HPDE6-E6E7 (cell line): Measurements from ENCODE around the gene PTTG1IP.
"Not testable (repeated sequence)": the region's sequence is repeated elsewhere in the genome, so short reads cannot be mapped to it uniquely, and the experiment has no call there.

Experiments used
- DNase-seq: peaks from one replicate; pipeline ENCODE4 v3.0.0; 2011; ENCODE audit warnings: missing footprints; ENCODE audit errors: extremely low spot score

PTTG1IP gene

DNA sequence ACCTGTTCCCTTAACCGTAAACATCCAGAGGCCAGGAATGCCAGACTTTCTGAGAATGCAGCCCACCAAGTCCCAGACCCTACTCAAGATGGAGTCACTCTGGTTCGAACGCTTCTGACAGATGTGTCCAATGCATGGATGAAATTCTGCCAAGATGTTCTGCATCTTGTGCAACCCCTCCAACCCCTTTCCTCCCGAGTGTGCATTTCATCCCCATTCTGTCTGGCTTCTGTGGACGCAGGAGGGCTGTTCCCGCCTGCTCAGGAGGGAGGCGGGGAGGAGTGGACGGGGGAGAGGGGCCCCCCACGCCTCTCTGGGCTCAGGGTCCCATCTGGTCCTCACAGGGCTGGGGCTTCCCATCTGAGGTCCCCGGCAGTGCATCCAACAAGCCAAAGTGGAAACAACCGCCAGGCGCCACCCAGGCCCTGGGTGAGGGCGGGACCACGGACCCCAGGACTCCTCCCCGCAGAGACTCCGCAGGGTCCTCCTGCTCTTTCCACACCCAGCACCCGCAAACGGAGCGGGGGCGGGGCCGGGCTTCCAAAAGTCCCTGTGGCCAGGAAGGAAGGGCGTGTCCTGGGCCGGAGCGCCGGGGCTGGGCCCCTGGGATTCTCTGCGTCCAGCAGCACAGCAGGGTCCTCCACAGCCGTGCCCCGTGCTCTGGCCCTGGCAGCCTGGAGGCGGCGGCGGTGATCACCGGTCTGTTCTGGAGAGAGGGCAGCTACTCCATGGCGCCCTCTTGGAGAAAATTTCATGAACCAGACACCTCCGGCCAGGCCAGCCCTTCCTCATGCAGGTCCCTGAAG lies 27.9 kb downstream of the PTTG1IP start:
- DNase-seq = peak; percentile 54

DNA sequence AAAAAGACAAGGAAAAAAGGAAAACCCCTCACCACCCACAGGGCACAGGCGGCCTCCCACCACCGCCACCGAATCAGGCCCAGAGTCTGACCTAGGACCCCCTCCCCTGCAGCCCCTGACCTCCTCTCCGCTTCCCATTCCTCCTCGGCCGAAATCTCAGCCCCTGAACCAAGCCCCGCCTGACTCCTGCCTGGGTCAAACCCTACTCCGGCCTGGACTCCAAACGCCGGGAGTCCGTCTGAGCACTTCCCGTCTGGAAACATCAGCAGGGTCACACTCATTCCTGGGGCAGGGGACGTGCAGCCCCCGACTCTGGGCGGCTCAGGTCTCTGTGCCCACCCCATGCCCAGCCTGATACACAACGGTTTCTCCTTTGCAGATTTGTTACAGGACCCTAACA lies 29.2 kb downstream of the PTTG1IP start:
- DNase-seq = no peak

DNA sequence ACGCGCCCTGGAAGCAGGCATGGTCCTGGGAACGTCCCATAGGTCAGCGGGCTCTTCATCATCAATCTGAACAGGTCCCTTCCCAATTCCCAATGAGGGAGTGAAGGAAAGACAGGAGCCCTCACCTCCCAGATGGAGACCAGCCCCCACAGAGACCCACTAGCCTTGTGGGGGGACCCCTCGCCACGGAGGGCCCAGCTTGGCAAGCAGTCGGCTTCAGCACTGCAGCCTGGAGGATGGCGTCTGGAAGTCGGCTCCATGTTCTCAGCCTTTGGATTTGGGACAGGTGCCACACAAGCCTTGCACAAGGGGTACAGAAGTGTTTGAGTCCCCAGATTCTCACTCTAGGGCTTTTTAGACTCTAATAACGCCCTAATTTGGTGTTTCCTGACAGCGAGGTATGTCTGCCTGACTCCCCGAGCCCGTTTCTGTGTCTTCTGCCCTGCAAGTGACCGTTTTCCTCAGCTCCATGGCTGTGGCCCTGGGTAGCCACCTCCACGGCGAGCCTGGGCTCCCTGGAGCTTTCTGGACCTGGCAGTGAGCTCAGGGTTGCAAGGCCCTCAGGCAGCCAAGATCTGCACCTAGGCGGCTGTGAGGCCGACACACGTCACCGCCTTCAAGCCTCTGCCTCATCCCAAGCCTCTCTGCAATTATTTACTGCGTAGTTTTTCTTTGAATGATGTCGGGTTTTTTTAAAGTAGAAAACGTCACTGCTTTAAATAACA lies 30.6 kb downstream of the PTTG1IP start:
- DNase-seq = no peak

DNA sequence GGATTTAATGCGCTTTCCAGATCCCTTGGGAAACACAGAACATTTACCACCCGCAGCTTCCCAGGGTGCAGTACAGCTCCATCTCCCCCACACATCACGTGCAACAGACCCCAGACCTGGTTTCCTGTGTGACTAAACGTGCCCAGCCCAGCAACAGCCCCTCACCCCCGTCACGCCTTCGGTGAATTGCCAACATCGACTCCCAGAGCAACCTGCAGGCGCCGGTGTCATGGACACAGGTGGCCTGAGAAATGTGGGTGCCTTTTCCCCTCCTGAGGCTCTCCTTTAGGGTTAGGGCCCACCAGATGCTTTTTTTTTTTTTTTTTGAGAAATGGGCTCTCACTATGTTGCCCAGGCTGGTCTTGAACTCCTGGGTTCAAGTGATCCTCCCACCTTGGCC lies 31.4 kb downstream of the PTTG1IP start:
- no peak for DNase-seq

DNA sequence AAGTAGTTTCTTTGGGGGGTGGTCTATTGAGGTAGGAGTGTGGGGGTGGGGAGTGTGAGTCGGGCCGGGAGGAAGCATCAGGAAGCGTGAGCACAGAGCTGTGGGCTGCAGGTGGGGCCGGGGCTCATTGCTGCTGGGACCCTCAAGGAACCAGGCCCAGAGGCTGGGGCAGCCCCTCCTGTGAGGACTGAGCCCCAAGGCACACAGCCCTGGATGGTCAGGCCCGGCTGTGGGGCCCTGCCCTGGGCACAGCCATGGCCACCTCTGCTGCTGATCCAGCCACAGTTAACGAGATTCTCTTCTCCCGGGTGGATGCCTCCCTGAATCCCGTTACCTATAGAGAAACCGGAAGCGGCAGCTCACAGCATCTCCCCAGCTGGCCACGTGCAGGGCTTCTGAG lies 32.7 kb downstream of the PTTG1IP start:
- DNase-seq = no peak

DNA sequence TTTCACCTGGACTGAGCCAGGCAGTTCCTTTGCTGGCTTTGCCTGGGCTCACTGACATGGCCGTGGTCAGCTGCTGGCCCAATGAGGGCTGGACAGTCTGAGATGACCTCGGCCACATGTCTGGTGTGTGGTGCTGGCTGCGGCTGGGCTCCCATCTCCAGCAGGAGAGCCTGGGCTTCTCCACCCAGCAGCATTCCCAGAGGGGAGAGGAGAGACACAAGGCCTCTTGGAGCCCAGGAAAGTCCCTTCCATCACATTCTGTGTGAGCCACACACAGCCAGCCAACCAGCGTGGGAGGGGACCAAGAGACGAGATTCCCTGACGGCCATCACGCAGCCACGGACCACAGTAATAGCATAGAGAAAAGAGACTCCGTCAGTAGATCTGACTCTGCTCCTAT lies 34.5 kb downstream of the PTTG1IP start:
- no peak for DNase-seq

DNA sequence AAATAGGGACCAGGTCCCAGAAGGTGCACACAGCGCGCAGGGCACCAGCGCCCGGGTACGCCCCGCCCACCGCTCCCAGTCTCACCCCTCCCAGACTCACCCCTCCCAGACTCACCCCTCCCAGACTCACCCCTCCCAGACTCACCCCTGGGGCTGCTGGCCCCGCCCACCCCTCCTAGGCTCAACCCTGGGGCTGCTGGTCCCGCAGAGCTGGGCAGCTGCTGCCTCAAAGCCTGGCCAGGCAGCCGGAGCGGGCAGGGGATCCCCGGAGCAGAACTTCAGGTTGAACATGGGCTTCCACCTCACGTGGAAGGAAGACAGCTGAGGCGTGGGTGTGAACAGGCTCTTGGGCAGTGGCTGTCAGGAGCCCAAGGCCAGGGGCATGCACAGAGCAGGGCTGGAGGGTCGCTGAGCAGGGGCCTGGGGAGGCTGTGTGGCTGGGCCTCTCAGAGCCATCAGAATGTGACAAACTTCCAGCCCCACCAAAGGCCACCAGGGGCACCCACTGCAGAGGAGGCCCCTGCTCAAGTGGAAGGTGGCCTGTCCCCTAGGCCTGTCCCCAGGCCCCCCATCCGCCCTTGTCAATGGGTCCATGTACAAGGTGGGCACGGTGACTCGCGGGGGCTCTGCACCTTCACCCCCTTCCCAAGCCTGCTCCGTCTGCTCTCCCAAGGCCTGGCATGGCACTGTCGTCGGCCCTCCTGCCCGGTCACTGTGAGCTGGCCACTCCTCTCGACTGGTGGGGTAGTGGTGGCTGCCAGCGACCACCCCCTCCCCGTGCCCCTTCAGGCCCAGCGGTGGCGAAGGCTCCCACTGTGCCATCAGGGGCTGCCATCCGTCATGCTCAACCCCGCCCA lies 35.2 kb downstream of the PTTG1IP start:
- no peak for DNase-seq

DNA sequence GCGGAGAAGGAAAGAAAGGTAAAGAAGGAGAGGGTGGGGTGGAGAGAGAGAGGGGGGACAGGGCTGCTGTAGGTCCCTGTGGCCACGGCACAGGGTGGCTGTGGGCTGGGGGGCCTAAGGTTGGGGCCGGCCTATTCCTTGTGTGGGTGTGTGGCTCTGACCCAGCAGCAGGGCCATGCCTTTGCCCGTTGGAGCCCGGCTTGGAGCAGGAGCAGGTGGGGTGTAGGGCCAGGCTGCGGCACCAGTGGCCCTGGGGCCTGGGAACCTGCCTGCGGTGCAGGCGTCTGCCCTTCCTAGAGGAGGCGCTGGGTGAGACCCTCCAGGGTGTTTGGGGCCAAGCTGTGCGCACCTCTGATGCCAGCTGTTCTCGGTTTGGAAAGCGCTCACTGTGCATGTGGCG lies 36.0 kb downstream of the PTTG1IP start:
- no peak for DNase-seq

DNA sequence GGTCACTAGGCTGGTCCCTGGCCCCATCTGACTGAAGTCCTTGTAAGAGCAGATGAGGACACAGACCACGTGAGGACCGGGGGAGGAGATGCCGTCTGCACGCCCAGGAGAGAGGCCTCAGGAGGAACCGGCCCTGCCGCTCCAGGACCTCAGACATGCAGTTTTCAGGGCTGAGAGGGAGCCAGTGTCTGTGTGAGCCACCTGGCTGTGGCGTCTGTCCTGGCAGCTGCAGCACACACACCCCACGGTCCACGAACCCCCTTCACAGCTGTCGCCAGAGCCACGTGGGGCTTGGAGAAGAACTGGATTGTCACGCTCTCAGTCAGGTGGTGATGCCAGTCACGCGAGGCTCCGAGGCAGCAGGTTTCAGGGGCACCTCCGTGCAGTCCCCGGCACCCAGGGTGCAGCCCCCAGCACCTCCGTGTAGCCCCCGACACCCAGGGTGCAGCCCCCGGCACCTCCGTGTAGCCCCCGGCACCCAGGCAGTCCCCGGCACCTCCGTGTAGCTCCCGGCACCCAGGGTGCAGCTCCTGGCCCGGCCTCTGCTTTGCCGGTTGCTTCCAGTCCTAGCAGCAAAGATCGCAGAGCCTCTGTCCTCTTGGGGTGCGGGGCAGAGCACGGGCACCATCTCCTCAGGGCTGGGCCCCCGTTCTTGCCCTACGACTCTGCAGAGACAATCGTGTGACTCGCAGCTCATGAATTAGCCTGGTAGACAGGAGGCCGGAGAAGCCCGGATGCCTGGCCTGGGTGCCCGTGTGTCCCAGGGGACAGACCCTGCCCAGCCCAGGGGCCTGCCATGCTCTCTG lies 36.6 kb downstream of the PTTG1IP start:
- DNase-seq = no peak

DNA sequence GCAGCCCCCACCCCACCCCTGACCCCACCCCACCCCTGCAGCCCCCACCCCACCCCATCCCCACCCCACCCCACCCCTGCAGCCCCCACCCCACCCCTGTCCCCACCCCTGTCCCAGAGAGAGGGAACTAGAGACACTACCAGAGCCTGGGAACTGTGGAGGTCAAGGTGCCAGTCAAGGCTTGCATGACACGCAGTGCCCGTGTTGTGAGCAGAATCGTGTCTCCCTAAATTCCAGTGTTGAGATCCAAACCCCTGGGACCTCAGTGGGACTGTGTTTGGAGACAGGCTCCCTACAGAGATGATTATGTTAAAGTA lies 37.2 kb downstream of the PTTG1IP start:
- DNase-seq = no peak

DNA sequence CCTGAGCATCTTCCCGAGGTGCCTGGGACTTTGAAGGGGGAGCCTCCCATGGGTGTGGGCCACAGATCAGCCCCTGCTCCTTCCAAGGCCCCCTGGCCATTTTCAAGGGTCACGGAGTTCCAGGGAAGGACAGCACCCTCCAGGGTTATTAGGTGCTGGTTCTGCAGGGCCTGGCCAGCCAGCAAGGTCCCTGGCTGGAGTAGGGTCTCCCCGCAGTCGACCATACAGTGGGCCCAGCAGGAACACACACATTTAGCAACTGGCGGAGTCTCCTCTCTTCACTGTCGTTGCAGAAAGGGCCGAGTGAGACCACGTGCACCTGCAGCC lies 37.9 kb downstream of the PTTG1IP start:
- DNase-seq = no peak

DNA sequence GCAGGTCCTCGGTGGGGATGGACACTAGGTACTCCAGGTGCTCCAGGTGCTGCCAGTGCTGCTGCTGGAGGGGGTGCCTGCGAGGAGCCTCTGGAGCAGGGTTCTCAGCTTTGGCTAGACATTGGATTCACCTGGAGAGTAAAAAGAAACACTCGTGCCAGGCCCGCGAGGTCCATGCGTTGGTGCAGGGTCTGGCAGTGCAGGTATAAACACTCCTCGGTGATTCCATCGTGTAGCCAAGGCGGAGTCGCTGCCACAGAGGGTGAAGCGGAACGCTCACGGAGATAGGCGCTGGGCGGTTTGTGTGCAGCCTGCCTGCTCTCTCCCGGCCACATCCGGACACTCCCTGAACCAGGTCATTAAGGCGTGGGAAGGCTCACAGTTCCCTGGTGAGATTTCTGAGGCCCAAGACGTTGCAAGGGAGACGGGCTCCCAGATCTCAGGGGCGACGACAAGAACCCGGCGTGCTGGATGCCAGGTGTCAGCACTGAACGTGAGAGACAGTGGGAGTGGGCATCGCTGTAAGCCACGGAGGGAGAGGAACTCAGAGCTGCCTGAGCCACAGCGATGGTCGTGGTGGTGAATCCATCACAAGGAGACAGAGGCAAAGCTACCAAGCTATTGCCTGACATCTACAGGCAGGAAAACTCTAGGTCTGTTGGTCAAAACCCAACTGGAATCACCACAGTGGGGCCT lies 38.4 kb downstream of the PTTG1IP start:
- DNase-seq = no peak

DNA sequence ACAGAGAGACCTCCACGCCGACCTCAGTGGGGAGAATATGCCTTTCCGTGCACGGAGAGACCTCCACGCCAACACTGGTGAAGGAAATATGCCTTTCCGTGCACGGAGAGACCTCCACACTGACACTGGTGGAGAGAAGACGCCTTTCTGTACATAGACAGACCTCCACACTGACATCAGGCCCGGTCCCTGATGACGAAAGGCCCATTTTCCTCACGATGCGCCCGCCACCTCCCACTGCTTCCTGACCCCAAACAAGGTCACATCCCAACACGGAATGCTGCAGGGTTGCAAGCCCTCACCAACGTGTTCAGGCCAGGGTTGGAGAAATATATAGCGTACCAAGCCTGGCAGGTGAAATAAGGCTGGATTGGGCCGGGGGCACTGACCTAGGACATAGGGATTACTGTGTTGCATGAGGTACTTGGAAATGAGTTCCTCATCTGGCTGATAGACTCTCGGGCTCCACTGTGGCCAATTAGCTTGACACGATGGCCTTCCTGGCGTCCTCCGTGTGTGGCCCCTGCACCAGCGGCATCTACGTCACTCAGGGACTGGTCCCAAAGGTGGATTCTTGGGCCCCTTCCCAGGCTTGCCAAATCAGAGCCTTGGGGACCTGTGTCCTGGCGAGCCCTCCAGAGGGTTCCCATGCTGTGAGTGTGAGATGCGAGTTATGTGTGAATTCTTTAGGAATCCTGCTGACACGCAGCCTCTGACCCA lies 39.1 kb downstream of the PTTG1IP start:
- DNase-seq = no peak

DNA sequence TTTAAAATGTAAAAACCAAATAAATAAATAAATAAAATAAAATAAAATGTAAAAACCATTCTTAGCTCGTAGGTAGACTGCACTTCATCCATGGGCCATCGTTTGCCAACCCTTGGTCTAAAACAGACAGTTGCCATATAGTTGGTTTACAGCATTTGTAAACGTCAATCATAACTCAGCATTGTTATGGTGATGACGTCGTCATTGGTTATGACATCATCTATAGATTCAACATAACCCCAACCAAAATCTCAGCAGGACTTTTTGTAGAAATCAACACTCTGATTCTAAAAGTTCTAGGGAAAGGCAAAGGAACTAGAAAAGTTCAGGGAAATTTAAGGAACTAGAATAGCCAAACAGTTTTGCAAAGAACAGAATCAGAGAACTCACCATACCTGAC lies 39.8 kb downstream of the PTTG1IP start:
- DNase-seq = no peak

DNA sequence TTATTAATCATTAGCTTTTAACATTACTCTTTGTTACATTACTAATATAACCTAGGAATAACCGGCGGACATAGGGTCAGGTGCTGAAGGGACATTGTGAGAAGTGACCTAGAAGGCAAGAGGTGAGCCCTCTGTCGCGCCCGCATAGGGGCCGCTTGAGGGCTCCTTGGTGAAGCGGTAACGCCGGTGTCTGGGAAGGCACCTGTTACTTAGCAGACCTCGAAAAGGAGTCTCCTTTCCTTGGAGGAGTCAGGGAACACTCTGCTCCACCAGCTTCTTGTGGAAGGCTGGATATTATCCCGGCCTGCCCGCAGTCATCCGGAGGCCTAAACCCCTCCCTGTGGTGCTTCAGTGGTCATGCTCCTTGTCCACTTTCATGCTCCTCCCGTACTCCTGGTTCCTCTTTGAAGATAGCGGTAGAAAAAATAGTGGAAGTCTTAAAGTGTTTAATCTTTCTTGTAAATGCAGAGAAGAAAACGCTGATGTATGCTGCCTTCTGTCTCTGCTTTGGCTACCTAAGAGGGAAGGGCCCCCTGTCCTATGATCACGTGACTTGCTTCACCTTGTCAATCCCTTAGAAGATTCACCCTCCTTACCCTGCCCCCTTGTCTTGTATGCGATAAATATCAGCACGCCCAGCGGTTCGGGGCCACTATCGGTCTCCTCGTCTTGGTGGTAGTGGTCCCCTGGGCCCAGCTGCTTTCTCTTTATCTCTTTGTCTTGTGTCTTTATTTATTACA lies 40.8 kb downstream of the PTTG1IP start:
- DNase-seq = not testable (repeated sequence)

DNA sequence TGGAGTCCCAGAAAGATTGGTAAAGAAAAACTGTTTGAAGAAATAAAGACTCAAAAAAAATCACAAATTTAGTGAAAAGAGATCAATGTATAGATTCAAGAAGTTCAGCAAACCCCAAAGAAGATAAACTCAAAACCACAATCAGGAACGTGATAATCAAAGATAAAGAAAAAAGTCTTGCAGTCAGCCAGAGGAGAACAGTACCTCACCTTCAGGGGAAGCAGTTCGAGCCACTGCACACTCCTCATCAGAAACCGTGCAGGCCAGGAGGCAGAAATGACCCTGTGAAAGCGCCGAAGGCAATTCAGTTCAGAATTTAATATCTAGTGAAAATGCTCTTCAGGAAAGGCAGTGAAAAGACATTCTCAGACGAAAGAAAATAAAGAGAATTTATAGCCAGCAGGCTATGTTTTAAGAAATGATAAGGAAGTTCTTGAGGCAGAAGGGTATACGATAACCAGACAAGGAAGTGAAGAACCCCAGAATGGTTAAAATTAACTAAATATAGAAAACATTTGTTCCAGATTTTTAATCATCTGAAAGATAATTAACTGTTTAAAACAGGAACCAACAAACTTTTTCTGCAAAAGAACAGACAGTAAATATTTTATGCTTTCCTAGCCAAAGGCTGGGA lies 42.1 kb downstream of the PTTG1IP start:
- DNase-seq = no peak

DNA sequence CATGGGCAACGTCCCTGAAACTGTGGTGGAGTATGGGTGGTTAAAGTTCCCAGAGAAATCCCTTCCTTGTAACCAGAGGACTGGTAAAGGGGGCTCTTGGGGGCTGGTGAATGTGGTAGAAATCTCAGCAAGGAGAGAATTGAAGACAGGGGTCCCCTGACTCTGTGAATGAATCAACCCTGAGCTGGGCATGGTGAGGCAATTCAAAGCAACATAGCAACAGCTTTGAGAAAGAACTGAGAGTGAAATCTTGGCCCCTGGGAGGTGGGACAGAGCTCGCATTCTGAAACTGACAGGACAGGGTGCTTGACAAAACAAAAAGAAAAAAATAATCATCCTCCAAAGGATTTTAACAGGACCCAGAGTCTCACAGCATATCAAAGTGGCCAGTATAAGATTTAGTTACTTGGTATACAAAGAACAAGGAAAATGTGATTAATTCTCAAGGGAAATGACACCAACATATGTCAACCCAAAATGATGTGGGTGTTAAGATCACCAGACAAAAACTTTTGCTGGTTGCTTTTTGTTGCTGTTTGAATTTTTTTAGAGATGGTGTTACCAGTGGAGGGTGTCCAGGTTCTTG lies 43.9 kb downstream of the PTTG1IP start:
- no peak for DNase-seq

DNA sequence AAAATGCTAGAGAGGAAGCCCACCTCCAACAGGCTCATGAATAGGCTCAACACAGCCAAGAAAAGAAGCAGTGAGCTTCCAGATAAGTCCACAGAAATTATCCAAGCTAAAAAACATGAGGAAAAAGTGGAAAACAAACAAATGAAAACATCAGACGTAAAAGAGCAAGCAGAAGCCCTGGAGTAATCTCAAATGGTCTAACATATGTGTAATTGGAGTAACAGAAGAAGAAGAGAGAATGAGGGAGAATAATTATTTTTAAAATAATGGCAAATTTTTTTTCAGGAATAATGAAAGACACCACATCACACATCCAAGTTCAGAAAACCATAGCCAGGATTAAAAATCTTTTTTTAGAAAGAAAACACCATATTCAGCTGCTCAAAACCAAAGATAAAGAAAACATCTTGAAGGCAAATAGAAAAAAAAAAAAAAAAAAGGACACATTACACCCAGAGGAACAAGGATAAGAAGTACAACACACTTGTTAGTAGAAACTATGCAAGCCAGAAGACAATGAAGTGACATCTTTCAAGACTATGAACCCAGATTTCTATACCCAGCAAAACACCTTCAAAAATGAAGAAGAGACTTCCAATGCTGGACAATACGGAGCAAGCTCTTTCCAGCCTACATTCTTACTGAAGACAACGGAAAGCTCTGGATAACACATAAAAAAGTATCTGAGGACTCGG lies 45.0 kb downstream of the PTTG1IP start:
- DNase-seq = no peak
